H9 (cell line): ENCODE data around the gene ADGB. TPM values are rescaled to one million over a fixed set of nuclear protein-coding genes. Genes with fewer than 3 reads are reported as not detected.

Source experiments
- DNase-seq: peaks from one replicate; pipeline ENCODE4 v3.0.0-alpha.2; 2017
- H2AFZ ChIP-seq: one replicate; pipeline ENCODE4 v1.6.1; 2013; ENCODE audit warnings: mild to moderate bottlenecking, low read length, control low read depth, moderate library complexity
- H2AK5ac ChIP-seq: 2 replicates; pipeline ENCODE4 v1.6.1; 2013; ENCODE audit warnings: low read length, control low read depth, mixed read lengths; ENCODE audit not compliant: insufficient read length
- H2BK120ac ChIP-seq: one replicate; pipeline ENCODE4 v1.6.1; 2013; ENCODE audit warnings: low read depth, mild to moderate bottlenecking, low read length, control low read depth, inconsistent platforms; ENCODE audit not compliant: poor library complexity, severe bottlenecking
- H2BK12ac ChIP-seq: 2 replicates; pipeline ENCODE4 v1.6.1; 2013; ENCODE audit warnings: low read length, control low read depth, mixed read lengths, low read depth; ENCODE audit not compliant: insufficient read length
- H2BK15ac ChIP-seq: 2 replicates; pipeline ENCODE4 v1.6.1; 2013; ENCODE audit warnings: low read depth, low read length, control low read depth
- H2BK20ac ChIP-seq: one replicate; pipeline ENCODE4 v1.6.1; 2013; ENCODE audit warnings: low read depth, mild to moderate bottlenecking, low read length, control low read depth, inconsistent platforms; ENCODE audit not compliant: poor library complexity, severe bottlenecking
- H2BK5ac ChIP-seq: 2 replicates; pipeline ENCODE4 v1.6.1; 2013; ENCODE audit warnings: low read length, control low read depth, mixed read lengths; ENCODE audit not compliant: insufficient read length
- H3K14ac ChIP-seq: 2 replicates; pipeline ENCODE4 v1.6.1; 2013; ENCODE audit warnings: low read length, control low read depth; ENCODE audit not compliant: insufficient read depth
- H3K18ac ChIP-seq: 2 replicates; pipeline ENCODE4 v1.6.1; 2013; ENCODE audit warnings: low read depth, mild to moderate bottlenecking, mixed read lengths, low read length, control low read depth; ENCODE audit not compliant: insufficient read length
- H3K23ac ChIP-seq: 2 replicates; pipeline ENCODE4 v1.6.1; 2013; ENCODE audit warnings: low read length, control low read depth, mixed read lengths, low read depth; ENCODE audit not compliant: insufficient read length
- H3K23me2 ChIP-seq: 2 replicates; pipeline ENCODE4 v1.6.1; 2013; ENCODE audit warnings: low read depth, mild to moderate bottlenecking, mixed read lengths, low read length, control low read depth; ENCODE audit not compliant: insufficient read length, poor library complexity, severe bottlenecking
- H3K27ac ChIP-seq: 2 replicates; pipeline ENCODE4 v1.5.1; 2013; ENCODE audit warnings: low read length, control low read depth, mixed read lengths, low read depth; ENCODE audit not compliant: insufficient read length
- H3K27me3 ChIP-seq: 2 replicates; pipeline ENCODE4 v1.6.1; 2013; ENCODE audit warnings: low read length, control low read depth, inconsistent platforms; ENCODE audit not compliant: insufficient read depth
- H3K4ac ChIP-seq: 2 replicates; pipeline ENCODE4 v1.6.1; 2013; ENCODE audit warnings: low read depth, mild to moderate bottlenecking, control low read depth, inconsistent platforms, low read length, moderate library complexity
- H3K4me1 ChIP-seq: 2 replicates; pipeline ENCODE4 v1.6.1; 2013; ENCODE audit warnings: low read length, control low read depth, inconsistent platforms; ENCODE audit not compliant: insufficient read depth
- H3K4me2 ChIP-seq: 2 replicates; pipeline ENCODE4 v1.6.1; 2013; ENCODE audit warnings: low read length, control low read depth, mixed read lengths; ENCODE audit not compliant: insufficient read length, insufficient read depth
- H3K56ac ChIP-seq: 2 replicates; pipeline ENCODE4 v1.6.1; 2013; ENCODE audit warnings: low read depth, mild to moderate bottlenecking, mixed read lengths, low read length, control low read depth; ENCODE audit not compliant: insufficient read length
- H3K79me1 ChIP-seq: 2 replicates; pipeline ENCODE4 v1.6.1; 2013; ENCODE audit warnings: low read depth, mild to moderate bottlenecking, moderate library complexity, low read length, control low read depth, inconsistent platforms; ENCODE audit not compliant: insufficient read depth, poor library complexity, severe bottlenecking
- H3K79me2 ChIP-seq: 2 replicates; pipeline ENCODE4 v1.6.1; 2013; ENCODE audit warnings: low read length, control low read depth, inconsistent platforms; ENCODE audit not compliant: insufficient read depth
- H3K9ac ChIP-seq: 2 replicates; pipeline ENCODE4 v1.6.1; 2013; ENCODE audit warnings: low read length, control low read depth, mixed read lengths; ENCODE audit not compliant: insufficient read length; ENCODE audit errors: extremely low read depth
- H3K9me3 ChIP-seq: one replicate; pipeline ENCODE4 v1.6.1; 2013; ENCODE audit warnings: low read depth, low read length, inconsistent platforms; ENCODE audit not compliant: control insufficient read depth
- H3T11ph ChIP-seq: one replicate; pipeline ENCODE4 v1.6.1; 2013; ENCODE audit warnings: mild to moderate bottlenecking, low read length, control low read depth, inconsistent platforms
- H4K20me1 ChIP-seq: one replicate; pipeline ENCODE4 v1.6.1; 2013; ENCODE audit not compliant: control insufficient read depth, insufficient read length, insufficient read depth
- H4K5ac ChIP-seq: 2 replicates; pipeline ENCODE4 v1.6.1; 2013; ENCODE audit warnings: low read depth, mild to moderate bottlenecking, mixed read lengths, low read length, control low read depth; ENCODE audit not compliant: insufficient read length
- H4K8ac ChIP-seq: replicated peaks from 2 replicates; pipeline ENCODE4 v1.6.1; 2013; ENCODE audit warnings: low read length, control low read depth, mixed read lengths, low read depth; ENCODE audit not compliant: insufficient read length
- H4K91ac ChIP-seq: 2 replicates; pipeline ENCODE4 v1.6.1; 2013; ENCODE audit warnings: low read depth, mild to moderate bottlenecking, moderate library complexity, mixed read lengths, low read length, control low read depth; ENCODE audit not compliant: insufficient read length
- H3K27ac Mint-ChIP-seq, 3 experiments: 2 replicates in 2 of 3; 3 replicates in 1 of 3; pipeline ENCODE4 v1.8.0; 2020 to 2021; ENCODE audit warnings: mixed read lengths in 3 of 3, mild to moderate bottlenecking in 1 of 3, moderate library complexity in 1 of 3
- H3K27me3 Mint-ChIP-seq: 2 replicates; pipeline ENCODE4 v1.8.0; 2021; ENCODE audit warnings: low read depth, mild to moderate bottlenecking, moderate library complexity, mixed read lengths
- H3K36me3 Mint-ChIP-seq, 3 experiments: 2 replicates in 2 of 3; 3 replicates in 1 of 3; pipeline ENCODE4 v1.8.0; 2020 to 2021; ENCODE audit warnings: low read depth in 3 of 3, mixed read lengths in 3 of 3; ENCODE audit not compliant: insufficient read depth in 1 of 3
- H3K4me1 Mint-ChIP-seq, 2 experiments: 2 replicates each; pipeline ENCODE4 v1.8.0; 2020; ENCODE audit warnings: mixed read lengths in 2 of 2
- H3K4me3 Mint-ChIP-seq, 2 experiments: 2 replicates in 1 of 2; 3 replicates in 1 of 2; pipeline ENCODE4 v1.8.0; 2020 to 2021; ENCODE audit warnings: mild to moderate bottlenecking in 2 of 2, mixed read lengths in 2 of 2, moderate library complexity in 1 of 2
- H3K9me3 Mint-ChIP-seq, 2 experiments: 2 replicates in 1 of 2; 3 replicates in 1 of 2; pipeline ENCODE4 v1.8.0; 2020; ENCODE audit warnings: mild to moderate bottlenecking in 2 of 2, mixed read lengths in 2 of 2, moderate library complexity in 1 of 2
- CTCF ChIP-seq: fragments of 200-600 bp; sonication (generic); conservative IDR thresholded peaks from 3 replicates; pipeline ENCODE4 v1.8.0; 2021; ENCODE audit warnings: antibody characterized with exemption, mild to moderate bottlenecking
- total RNA-seq: library from RNA; stranded (reverse); gene quantifications from 2 replicates; pipeline ENCODE4 v1.2.1, GENCODE V29; 2021

ADGB gene
- total RNA-seq, 1 experiment from 2014 or later, result not detected

GRCh38 chr6:146775220-146775619 lies 176.4 kb downstream of the ADGB start:
- Mint-ChIP-seq H3K9me3 (no peaks in the 10 kb centered on the region), H3K4me1 (0 out of 4 replicates have a peak, but pooled peaks cover 2 to 3% of the 10 kb centered on the region in 2 experiments), H3K27me3 (no peaks in the 10 kb centered on the region), H3K27ac (no peak overlapping the region), H3K36me3 (no peaks in the 10 kb centered on the region), H3K4me3 (no peak overlapping the region)
- Histone ChIP-seq H3K79me1 (no peaks in the 10 kb centered on the region), H4K5ac (no peak overlapping the region), H4K8ac (no peak overlapping the region), H4K91ac (no peak overlapping the region), H3K4me2 (no peak overlapping the region), H3K79me2 (no peaks in the 10 kb centered on the region), H2AFZ (no peak overlapping the region), H2BK120ac (no peak overlapping the region), H4K20me1 (no peaks in the 10 kb centered on the region), H2AK5ac (no peak overlapping the region), H3K18ac (no peak overlapping the region), H2BK12ac (no peak overlapping the region), H3K9ac (no peak overlapping the region), H3K9me3 (no peaks in the 10 kb centered on the region), H2BK5ac (no peak overlapping the region), H3T11ph (no peak overlapping the region), H3K23ac (no peak overlapping the region), H3K23me2 (no peaks in the 10 kb centered on the region), H3K14ac (no peak overlapping the region), H2BK20ac (no peak overlapping the region), H3K27ac (no peak overlapping the region), H3K27me3 (no peaks in the 10 kb centered on the region), H3K56ac (no peak overlapping the region), H3K4me1 (no peaks in the 10 kb centered on the region), H2BK15ac (no peak overlapping the region), H3K4ac (no peak overlapping the region)
- peak; percentile 37; the same call in 2 of the 3 replicates for TF ChIP-seq CTCF
- DNase-seq, result no peak
